Type B pancreatic cell (in vitro differentiated cells): ENCODE results near the gene IRS2. TPM values are rescaled to one million over a fixed set of nuclear protein-coding genes. Genes with fewer than 3 reads are reported as not detected.
A peak's percentile ranks its signal among the peaks of the same experiment; 100 is the strongest.
"Not testable (repeated sequence)": the region's sequence is repeated elsewhere in the genome, so short reads cannot be mapped to it uniquely, and the experiment has no call there.

Source experiments
- DNase-seq: peaks from one replicate; pipeline ENCODE4 v3.0.0; 2021; ENCODE audit warnings: mixed read lengths; ENCODE audit not compliant: unreplicated experiment; ENCODE audit errors: extremely low spot score
- H3K27ac Mint-ChIP-seq: 2 replicates; pipeline ENCODE4 v1.8.0; 2021; ENCODE audit warnings: mild to moderate bottlenecking, mixed read lengths
- H3K27me3 Mint-ChIP-seq: 2 replicates; pipeline ENCODE4 v1.8.0; 2021; ENCODE audit warnings: mixed read lengths
- H3K36me3 Mint-ChIP-seq: 2 replicates; pipeline ENCODE4 v1.8.0; 2021; ENCODE audit warnings: mixed read lengths
- H3K4me1 Mint-ChIP-seq: one replicate; pipeline ENCODE4 v1.8.0; 2021; ENCODE audit warnings: mixed read lengths; ENCODE audit not compliant: unreplicated experiment
- H3K4me3 Mint-ChIP-seq: 2 replicates; pipeline ENCODE4 v1.8.0; 2021; ENCODE audit warnings: mild to moderate bottlenecking, mixed read lengths
- H3K9me3 Mint-ChIP-seq: 2 replicates; pipeline ENCODE4 v1.8.0; 2021; ENCODE audit warnings: mixed read lengths
- CTCF ChIP-seq: fragments of 200-600 bp; sonication (generic); conservative IDR thresholded peaks from 2 replicates; pipeline ENCODE4 v1.5.0; 2021; ENCODE audit warnings: antibody characterized with exemption, mild to moderate bottlenecking
- total RNA-seq: library from RNA; stranded (reverse); gene quantifications from 2 replicates; pipeline ENCODE4 v1.2.1, GENCODE V29; 2021; ENCODE audit warnings: low replicate concordance

The IRS2 gene
- total RNA-seq, 1 donor from 2014 or later: 19.4 TPM

- H3K4me1 Mint-ChIP-seq: peaks cover 6% of the 10 kb centered on the region
- no peak for DNase-seq
- no peaks in the 10 kb centered on the region for H3K9me3 Mint-ChIP-seq
- H3K27me3 Mint-ChIP-seq: peaks cover 6% of the 10 kb centered on the region
- TF ChIP-seq CTCF: no peak
- no peaks in the 10 kb centered on the region for H3K36me3 Mint-ChIP-seq
- H3K4me3 Mint-ChIP-seq: no peak overlapping the region
- no peak overlapping the region for H3K27ac Mint-ChIP-seq
These were observed 52.2 kb downstream of the IRS2 start for GRCh38 chr13:109734002-109734785.

DNA sequence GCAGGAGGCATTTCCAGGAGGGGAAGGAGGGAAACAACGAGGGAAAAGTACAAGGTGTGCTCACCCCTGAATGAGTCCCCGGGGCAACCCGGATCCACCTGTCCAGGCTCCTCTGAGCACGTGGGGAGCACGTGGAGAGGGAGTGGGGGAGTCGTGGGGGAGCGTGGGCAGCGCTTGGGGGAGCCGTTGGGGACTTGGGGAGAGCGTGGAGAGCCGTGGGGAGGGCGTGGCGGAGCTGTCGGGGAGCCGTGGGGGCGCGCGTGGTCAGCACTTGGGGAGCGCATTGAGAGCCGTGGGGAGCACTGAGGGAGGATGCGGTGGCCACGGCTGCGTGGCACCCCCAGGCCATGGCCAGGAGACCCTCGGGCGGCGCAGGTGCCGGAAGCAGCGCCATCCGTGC is 52.8 kb downstream of the IRS2 start:
- H3K9me3 Mint-ChIP-seq: no peaks in the 10 kb centered on the region

DNA sequence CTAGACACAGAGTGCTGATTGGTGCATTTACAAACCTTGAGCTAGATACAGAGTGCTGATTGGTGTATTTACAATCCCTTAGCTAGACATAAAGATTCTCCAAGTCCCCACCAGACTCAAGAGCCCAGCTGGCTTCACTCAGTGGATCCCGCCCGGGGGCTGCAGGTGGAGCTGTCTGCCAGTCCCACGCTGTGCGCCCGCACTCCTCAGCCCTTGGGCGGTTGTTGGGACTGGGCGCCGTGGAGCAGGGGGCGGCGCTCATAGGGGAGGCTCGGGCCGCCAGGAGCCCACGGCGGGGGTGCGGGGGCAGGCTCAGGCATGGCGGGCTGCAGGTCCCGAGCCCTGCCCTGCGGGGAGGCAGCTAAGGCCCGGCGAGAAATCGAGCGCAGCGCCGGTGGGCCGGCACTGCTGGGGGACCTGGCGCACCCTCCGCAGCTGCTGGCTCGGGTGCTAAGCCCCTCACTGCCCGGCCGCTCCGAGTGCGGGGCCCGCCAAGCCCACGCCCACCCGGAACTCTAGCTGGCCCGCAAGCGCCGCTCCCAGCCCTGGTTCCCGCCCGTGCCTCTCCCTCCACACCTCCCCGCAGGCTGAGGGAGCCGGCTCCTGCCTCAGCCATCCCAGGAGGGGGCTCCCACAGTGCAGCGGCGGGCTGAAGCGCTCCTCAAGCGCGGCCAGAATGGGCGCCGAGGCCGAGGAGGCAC is 53.8 kb downstream of the IRS2 start:
- Mint-ChIP-seq H3K27me3 (peaks cover 11% of the 10 kb centered on the region), H3K4me1 (peaks cover 17% of the 10 kb centered on the region)
- not testable (repeated sequence) for H3K27ac Mint-ChIP-seq, H3K36me3 Mint-ChIP-seq, DNase-seq, H3K9me3 Mint-ChIP-seq, H3K4me3 Mint-ChIP-seq

More for the DNA sequence above, 52.8 kb downstream of the IRS2 start:
- no peak for TF ChIP-seq CTCF
- H3K36me3 Mint-ChIP-seq: no peaks in the 10 kb centered on the region
- H3K4me3 Mint-ChIP-seq: no peak overlapping the region
- H3K4me1 Mint-ChIP-seq: peaks cover 13% of the 10 kb centered on the region
- H3K27me3 Mint-ChIP-seq: peaks cover 7% of the 10 kb centered on the region
- DNase-seq: no peak
- no peak overlapping the region for H3K27ac Mint-ChIP-seq

- H3K27me3 Mint-ChIP-seq: peaks cover 11% of the 10 kb centered on the region
- H3K4me3 Mint-ChIP-seq: no peak overlapping the region
- peaks cover 17% of the 10 kb centered on the region for H3K4me1 Mint-ChIP-seq
- TF ChIP-seq CTCF: no peak
- no peak for DNase-seq
- H3K36me3 Mint-ChIP-seq: no peaks in the 10 kb centered on the region
- H3K9me3 Mint-ChIP-seq: peaks cover under 1% of the 10 kb centered on the region
- H3K27ac Mint-ChIP-seq: no peak overlapping the region
These were observed 55.5 kb downstream of the IRS2 start for GRCh38 chr13:109730812-109731335.

DNA sequence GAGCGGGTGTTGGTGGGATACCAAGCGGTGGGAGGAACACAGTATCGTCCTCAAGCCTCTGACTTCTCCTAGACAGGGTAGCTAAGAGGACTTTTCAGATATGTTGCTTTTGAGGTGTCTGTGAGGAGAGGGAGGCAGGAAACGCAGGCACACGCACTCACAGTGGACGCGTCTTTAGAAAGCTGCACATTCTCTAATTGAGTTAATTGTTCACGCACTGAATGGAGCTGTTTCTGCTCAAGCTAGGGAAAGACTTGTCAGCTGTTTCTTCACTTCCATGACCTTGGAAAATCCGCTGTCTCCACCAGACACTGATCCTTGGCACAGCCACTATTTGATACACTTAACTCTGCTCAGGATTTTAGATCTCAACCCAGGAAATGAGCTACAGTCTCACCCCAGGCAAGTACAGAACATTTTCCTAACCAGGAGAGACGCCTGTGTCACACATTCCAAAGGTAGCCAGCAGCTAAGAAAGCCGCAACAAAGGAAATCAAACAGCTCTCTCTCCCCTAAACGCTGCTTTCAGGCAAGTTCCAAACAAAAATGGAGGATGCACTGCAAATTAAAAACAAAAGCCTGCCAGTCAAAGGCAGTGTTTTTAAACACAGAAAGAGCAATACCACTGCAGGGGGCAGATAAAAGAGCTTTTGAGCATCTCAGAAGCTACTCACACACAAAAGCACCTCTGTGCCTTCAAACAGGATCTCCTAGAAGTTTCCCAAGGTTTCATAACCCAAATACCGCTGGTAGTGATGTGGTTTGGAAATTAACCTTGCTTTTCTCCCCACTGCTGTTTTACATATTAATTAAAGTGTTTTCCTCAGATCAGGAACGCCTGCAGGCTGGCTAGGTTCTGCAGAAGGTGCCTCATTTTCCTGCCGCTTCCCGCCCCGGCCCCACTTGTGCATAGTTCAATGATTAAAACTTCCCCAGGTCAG is 57.3 kb downstream of the IRS2 start:
- no peak for TF ChIP-seq CTCF
- Mint-ChIP-seq H3K27me3 (peaks cover 11% of the 10 kb centered on the region), H3K9me3 (peaks cover 9% of the 10 kb centered on the region), H3K4me1 (peaks cover 17% of the 10 kb centered on the region), H3K27ac (peak overlapping the region; percentile 64), H3K4me3 (no peak overlapping the region), H3K36me3 (no peaks in the 10 kb centered on the region)
- no peak for DNase-seq
